Mucosa of stomach (tissue), 1 donor: Measurements from ENCODE around the gene NR2E1.

Experiments used
- H3K27me3 ChIP-seq: one replicate; pipeline ENCODE4 v1.7.0; 2013; ENCODE audit warnings: mild to moderate bottlenecking, low read length; ENCODE audit not compliant: control insufficient read depth, insufficient read depth
- H3K36me3 ChIP-seq: one replicate; pipeline ENCODE4 v1.7.0; 2013; ENCODE audit warnings: low read length; ENCODE audit not compliant: control insufficient read depth, insufficient read depth
- H3K4me1 ChIP-seq: one replicate; pipeline ENCODE4 v1.7.0; 2013; ENCODE audit warnings: mild to moderate bottlenecking, low read length; ENCODE audit not compliant: control insufficient read depth, insufficient read depth
- H3K4me3 ChIP-seq: one replicate; pipeline ENCODE4 v1.7.0; 2013; ENCODE audit warnings: low read length
- H3K9ac ChIP-seq: one replicate; pipeline ENCODE4 v1.7.0; 2013; ENCODE audit warnings: mild to moderate bottlenecking, low read length, moderate library complexity
- H3K9me3 ChIP-seq: one replicate; pipeline ENCODE4 v1.7.0; 2013; ENCODE audit warnings: mild to moderate bottlenecking, low read length, moderate library complexity; ENCODE audit not compliant: control insufficient read depth
- donor health status: Pancreatic carcinoma.

Gene NR2E1

DNA sequence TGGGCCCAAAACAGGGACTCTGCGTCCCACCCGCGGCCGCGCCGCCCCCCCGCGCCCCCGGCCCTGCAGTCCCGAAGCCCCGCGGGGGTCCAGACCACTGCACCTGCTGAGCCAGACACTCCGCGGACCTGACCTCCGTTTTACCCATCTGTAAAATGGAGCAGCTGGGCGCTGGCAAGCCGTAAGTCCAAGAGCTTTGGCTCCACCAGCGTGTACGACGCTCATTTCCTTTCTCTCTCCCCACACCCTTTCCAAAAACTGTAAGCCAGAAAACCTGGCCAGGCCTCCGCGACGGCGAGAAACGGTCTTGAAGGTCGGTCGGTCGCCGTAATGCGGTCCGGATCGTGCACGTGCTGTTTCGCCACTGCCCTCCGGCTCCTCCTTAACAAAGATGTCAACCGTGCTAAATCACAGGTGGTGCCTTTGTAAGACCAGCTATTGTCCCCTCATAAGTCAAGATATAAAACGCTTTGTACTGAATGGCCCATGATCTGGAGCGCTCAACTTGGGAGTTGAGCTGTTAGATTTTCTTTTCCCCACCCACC is 7.8 kb upstream of the NR2E1 start:
- peaks cover 10% of the 10 kb centered on the region for H3K4me1 ChIP-seq
- H3K27me3 ChIP-seq: peaks cover 97% of the 10 kb centered on the region
- H3K4me3 ChIP-seq: no peak overlapping the region
- no peaks in the 10 kb centered on the region for H3K9me3 ChIP-seq
- H3K9ac ChIP-seq: no peak overlapping the region
- no peaks in the 10 kb centered on the region for H3K36me3 ChIP-seq

- peaks cover 98% of the 10 kb centered on the region for H3K27me3 ChIP-seq
These were observed 5.8 kb upstream of the NR2E1 start for GRCh38 chr6:108159981-108160380.

GRCh38 chr6:108161724-108162282 is 4.0 kb upstream of the NR2E1 start:
- H3K9me3 ChIP-seq: no peaks in the 10 kb centered on the region
- H3K27me3 ChIP-seq: peaks cover 100% of the 10 kb centered on the region
- H3K4me3 ChIP-seq: no peak overlapping the region
- no peak overlapping the region for H3K9ac ChIP-seq
- no peaks in the 10 kb centered on the region for H3K36me3 ChIP-seq
- H3K4me1 ChIP-seq: peaks cover 26% of the 10 kb centered on the region

More at GRCh38 chr6:108159981-108160380, 5.8 kb upstream of the NR2E1 start:
- Histone ChIP-seq H3K9me3 (no peaks in the 10 kb centered on the region), H3K4me3 (no peak overlapping the region), H3K36me3 (no peaks in the 10 kb centered on the region), H3K4me1 (peaks cover 13% of the 10 kb centered on the region), H3K9ac (no peak overlapping the region)

DNA sequence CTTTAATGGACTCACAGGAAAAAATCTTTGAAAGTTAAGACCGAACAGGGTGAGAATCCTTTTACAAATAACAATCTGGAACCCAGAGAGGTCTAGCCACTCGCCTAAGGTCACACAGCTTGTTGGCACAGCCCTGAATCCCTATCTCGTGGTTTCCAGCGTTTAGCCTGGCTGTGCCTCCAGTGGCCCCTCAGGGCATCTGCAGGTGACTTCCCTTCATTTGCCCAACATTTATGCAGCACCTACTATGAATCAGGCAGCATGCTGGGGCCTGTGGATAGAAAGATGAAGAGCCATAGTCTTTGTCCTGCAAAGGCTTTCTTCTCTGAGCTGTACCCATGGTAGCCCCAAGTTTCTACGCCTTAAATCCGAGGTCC is 2.6 kb upstream of the NR2E1 start:
- H3K36me3 ChIP-seq: no peaks in the 10 kb centered on the region
- no peak overlapping the region for H3K4me3 ChIP-seq
- peaks cover 100% of the 10 kb centered on the region for H3K27me3 ChIP-seq
- peaks cover 23% of the 10 kb centered on the region for H3K4me1 ChIP-seq
- H3K9me3 ChIP-seq: no peaks in the 10 kb centered on the region
- no peak overlapping the region for H3K9ac ChIP-seq

- Histone ChIP-seq H3K4me1 (peaks cover 30% of the 10 kb centered on the region), H3K4me3 (no peak overlapping the region), H3K27me3 (peaks cover 100% of the 10 kb centered on the region), H3K36me3 (no peaks in the 10 kb centered on the region), H3K9me3 (no peaks in the 10 kb centered on the region), H3K9ac (no peak overlapping the region)
These were observed 1.9 kb upstream of the NR2E1 start for GRCh38 chr6:108163644-108164542.

- Histone ChIP-seq H3K9ac (no peak overlapping the region), H3K9me3 (no peaks in the 10 kb centered on the region), H3K36me3 (no peaks in the 10 kb centered on the region), H3K27me3 (peaks cover 100% of the 10 kb centered on the region), H3K4me3 (no peak overlapping the region), H3K4me1 (peaks cover 36% of the 10 kb centered on the region)
These were observed 1.3 kb upstream of the NR2E1 start for GRCh38 chr6:108164543-108164814.

DNA sequence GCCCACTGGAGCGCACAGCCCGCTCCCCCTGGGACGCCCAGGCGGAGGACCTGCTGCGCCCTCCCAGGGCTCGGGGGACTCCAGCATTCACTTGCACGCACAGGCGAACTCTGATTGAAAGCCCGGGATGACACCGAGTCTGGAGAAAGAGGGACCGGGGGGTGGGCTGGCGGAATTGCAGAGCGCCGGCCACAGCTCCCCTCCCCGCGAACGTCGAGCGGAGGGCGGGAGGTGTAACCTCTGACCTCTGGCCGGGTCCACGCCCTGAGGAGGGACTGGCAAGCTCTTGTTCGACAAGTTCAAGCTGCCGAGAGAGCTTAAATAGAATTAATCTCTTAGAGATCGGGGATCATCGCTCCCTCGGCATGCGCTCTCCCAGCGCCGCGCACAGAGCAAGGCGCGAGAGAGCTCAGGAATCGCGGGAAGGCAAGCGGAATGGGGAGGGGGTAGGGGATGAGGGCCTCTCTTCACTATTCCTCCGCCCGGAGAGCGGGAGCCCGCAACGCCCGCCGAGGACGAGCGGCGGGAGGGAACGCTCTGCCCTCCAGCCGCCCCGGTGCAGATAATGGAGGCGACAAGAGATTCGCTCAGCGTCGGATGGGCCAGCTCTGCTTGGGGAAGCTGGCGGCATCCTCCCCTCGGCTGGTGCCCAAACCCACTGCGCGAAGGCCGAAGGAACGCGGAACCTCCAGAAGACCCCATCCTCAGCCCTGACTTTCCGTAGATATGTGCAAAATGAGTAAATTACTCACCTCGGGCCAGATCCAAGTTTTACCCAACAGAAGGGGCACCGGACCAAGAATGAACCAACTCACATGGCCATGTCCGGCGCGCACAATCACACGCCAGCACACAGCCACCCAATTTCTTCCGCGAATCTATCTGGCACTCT is 761 bp upstream of the NR2E1 start:
- no peak overlapping the region for H3K9ac ChIP-seq
- peaks cover 100% of the 10 kb centered on the region for H3K27me3 ChIP-seq
- H3K4me1 ChIP-seq: peaks cover 38% of the 10 kb centered on the region
- no peaks in the 10 kb centered on the region for H3K36me3 ChIP-seq
- no peak overlapping the region for H3K4me3 ChIP-seq
- H3K9me3 ChIP-seq: no peaks in the 10 kb centered on the region

GRCh38 chr6:108166664-108167448 is 1.0 kb downstream of the NR2E1 start:
- Histone ChIP-seq H3K4me1 (peaks cover 38% of the 10 kb centered on the region), H3K4me3 (no peak overlapping the region), H3K9ac (no peak overlapping the region), H3K9me3 (no peaks in the 10 kb centered on the region), H3K27me3 (peaks cover 100% of the 10 kb centered on the region), H3K36me3 (no peaks in the 10 kb centered on the region)

GRCh38 chr6:108167449-108168089 is 1.7 kb downstream of the NR2E1 start:
- Histone ChIP-seq H3K4me3 (no peak overlapping the region), H3K4me1 (peaks cover 38% of the 10 kb centered on the region), H3K9ac (no peak overlapping the region), H3K9me3 (no peaks in the 10 kb centered on the region), H3K36me3 (no peaks in the 10 kb centered on the region), H3K27me3 (peaks cover 100% of the 10 kb centered on the region)

GRCh38 chr6:108168090-108168463 is 2.3 kb downstream of the NR2E1 start:
- Histone ChIP-seq H3K9ac (no peak overlapping the region), H3K36me3 (no peaks in the 10 kb centered on the region), H3K4me3 (no peak overlapping the region), H3K27me3 (peaks cover 100% of the 10 kb centered on the region), H3K9me3 (no peaks in the 10 kb centered on the region), H3K4me1 (peaks cover 38% of the 10 kb centered on the region)
